ENCODE measurements around the gene ARL14EPL. TPM values are rescaled to one million over a fixed set of nuclear protein-coding genes. Genes with fewer than 3 reads are reported as not detected.
"Not testable (repeated sequence)": the region's sequence is repeated elsewhere in the genome, so short reads cannot be mapped to it uniquely, and the experiment has no call there.

The ARL14EPL gene
- total RNA-seq, 1 donor from 2014 or later: not detected

- no peak for TF ChIP-seq CTCF (IDR thresholded peaks at IDR 0.05)
- Histone ChIP-seq H3K27me3 (no peaks in the 10 kb centered on the region), H3K36me3 (peaks cover 10 to 52% of the 10 kb centered on the region in 2 donors), H3K4me3 (no peak overlapping the region), H3K27ac (no peak overlapping the region), H3K4me1 (no peaks in the 10 kb centered on the region), H3K9me3 (no peaks in the 10 kb centered on the region)
- intact Hi-C loops (cut with DNase I): no loop called here
- DNase-seq (ENCODE audit: low spot score in 2 of 2): no peak
Measured at GRCh38 chr5:116097301-116097700, 65.0 kb downstream of the ARL14EPL start.

GRCh38 chr5:116098998-116099397 lies 66.7 kb downstream of the ARL14EPL start:
- H3K27me3 ChIP-seq: no peaks in the 10 kb centered on the region
- DNase-seq (ENCODE audit: low spot score in 2 of 2): no peak
- intact Hi-C loops (cut with DNase I): no loop called here
- peaks cover 0 to 36% of the 10 kb centered on the region in 2 donors for H3K36me3 ChIP-seq
- TF ChIP-seq CTCF (IDR thresholded peaks at IDR 0.05): no peak
- no peaks in the 10 kb centered on the region for H3K4me1 ChIP-seq
- H3K9me3 ChIP-seq: no peaks in the 10 kb centered on the region
- no peak overlapping the region for H3K4me3 ChIP-seq
- no peak overlapping the region for H3K27ac ChIP-seq

- intact Hi-C loops (cut with DNase I); H3K27ac ChIP-seq; DNase-seq (ENCODE audit: low spot score in 2 of 2); H3K27me3 ChIP-seq; H3K4me3 ChIP-seq; H3K4me1 ChIP-seq; H3K9me3 ChIP-seq; H3K36me3 ChIP-seq: not testable (repeated sequence)
Measured at GRCh38 chr5:116104941-116105340, 72.7 kb downstream of the ARL14EPL start.

Other genes with a start within 250 kb of the ARL14EPL start
- gene CDO1, start 215.8 kb upstream of the ARL14EPL start, total RNA-seq: 36.0 TPM
- gene ATG12, start 190.9 kb upstream of the ARL14EPL start, total RNA-seq: 30.3 TPM
- 140 TPM for gene AP3S1, start 190.5 kb upstream of the ARL14EPL start, total RNA-seq
- gene LVRN, start 70.0 kb upstream of the ARL14EPL start, total RNA-seq: 4.2 TPM
- 25.0 TPM for gene COMMD10, start 52.6 kb downstream of the ARL14EPL start, total RNA-seq

Data from ascending aorta (tissue), 2 donors.